ENCODE measurements around the gene AAK1.

DNA sequence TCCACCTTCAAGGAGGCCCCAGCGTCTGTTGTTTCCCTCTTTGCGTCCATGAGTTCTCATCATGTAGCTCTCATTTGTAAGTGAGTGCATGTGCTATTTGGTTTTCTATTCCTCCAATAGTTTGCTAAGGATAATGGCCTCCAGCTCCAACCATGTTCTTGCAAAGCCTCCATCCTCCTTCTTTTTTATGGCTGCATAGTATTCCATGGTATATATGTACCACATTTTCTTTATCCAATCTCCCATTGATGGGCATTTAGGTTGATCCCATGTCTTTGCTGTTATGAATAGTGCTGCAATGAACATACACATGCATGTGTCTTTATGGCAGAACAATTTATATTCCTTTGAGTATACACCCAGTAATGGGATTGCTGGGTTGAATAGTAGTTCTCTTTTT lies 133.3 kb downstream of the AAK1 start:
- TF ChIP-seq CTCF (IDR thresholded peaks at IDR 0.05) (no peak), POLR2A (IDR thresholded peaks at IDR 0.05) (no peak)

All from body of pancreas (tissue), 4 donors.